Lower leg skin (tissue), 3 donors: ENCODE results near the gene PHGDH.

Experiments used
- POLR2A ChIP-seq, 2 donors: fragments of 450-650 bp; IDR thresholded peaks; one replicate each; pipeline ENCODE4 v1.6.1; 2016 to 2017; ENCODE audit warnings: antibody characterized with exemption in 2 of 2, mild to moderate bottlenecking in 1 of 2, moderate library complexity in 1 of 2
- TF ChIP-seq, protein P1 (sequence below), 3 donors: fragments of 450-650 bp; IDR thresholded peaks; one replicate each; pipeline ENCODE4 v1.5.1; 2016; ENCODE audit warnings: antibody characterized with exemption in 3 of 3, mild to moderate bottlenecking in 3 of 3, moderate library complexity in 2 of 3

DNA sequence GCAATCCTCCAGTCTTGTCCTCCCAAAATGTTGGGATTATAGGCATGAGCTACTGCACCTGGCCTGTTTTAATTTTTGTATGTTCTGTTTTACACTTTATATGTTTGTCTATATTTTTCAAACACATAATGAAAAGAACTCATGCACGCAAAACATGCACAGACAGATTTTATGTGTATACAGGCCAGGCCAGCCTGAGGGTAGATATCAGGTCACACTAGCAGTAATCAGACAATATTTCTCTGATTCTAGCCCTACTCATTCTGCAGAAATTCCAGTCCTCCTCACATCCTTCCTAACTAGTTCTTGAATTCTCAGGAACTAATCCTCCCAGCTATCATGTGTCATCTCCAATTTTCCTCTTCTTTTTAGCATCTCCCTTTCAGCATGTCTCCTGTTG is 27.8 kb upstream of the PHGDH start:
- TF ChIP-seq, protein P1, sequence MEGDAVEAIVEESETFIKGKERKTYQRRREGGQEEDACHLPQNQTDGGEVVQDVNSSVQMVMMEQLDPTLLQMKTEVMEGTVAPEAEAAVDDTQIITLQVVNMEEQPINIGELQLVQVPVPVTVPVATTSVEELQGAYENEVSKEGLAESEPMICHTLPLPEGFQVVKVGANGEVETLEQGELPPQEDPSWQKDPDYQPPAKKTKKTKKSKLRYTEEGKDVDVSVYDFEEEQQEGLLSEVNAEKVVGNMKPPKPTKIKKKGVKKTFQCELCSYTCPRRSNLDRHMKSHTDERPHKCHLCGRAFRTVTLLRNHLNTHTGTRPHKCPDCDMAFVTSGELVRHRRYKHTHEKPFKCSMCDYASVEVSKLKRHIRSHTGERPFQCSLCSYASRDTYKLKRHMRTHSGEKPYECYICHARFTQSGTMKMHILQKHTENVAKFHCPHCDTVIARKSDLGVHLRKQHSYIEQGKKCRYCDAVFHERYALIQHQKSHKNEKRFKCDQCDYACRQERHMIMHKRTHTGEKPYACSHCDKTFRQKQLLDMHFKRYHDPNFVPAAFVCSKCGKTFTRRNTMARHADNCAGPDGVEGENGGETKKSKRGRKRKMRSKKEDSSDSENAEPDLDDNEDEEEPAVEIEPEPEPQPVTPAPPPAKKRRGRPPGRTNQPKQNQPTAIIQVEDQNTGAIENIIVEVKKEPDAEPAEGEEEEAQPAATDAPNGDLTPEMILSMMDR (IDR thresholded peaks at IDR 0.05), result no peak
- no peak for TF ChIP-seq POLR2A (IDR thresholded peaks at IDR 0.05)
